ENCODE measurements around the gene VEZF1.

Gene VEZF1

GRCh38 chr17:57999010-57999495, 11.0 kb upstream of the VEZF1 start:
- DNase-seq (ENCODE audit: low spot score): no peak

- DNase-seq (ENCODE audit: low spot score): no peak
Measured at GRCh38 chr17:57997085-57997809, 9.2 kb upstream of the VEZF1 start.

GRCh38 chr17:57995076-57995956, 7.3 kb upstream of the VEZF1 start:
- DNase-seq (ENCODE audit: low spot score): peak; percentile 87

- no peak for DNase-seq (ENCODE audit: low spot score)
Measured at GRCh38 chr17:57994436-57994835, 6.4 kb upstream of the VEZF1 start.

- no peak for DNase-seq (ENCODE audit: low spot score)
Measured at GRCh38 chr17:57993471-57994365, 5.7 kb upstream of the VEZF1 start.

GRCh38 chr17:57991537-57991936, 3.5 kb upstream of the VEZF1 start:
- no peak for DNase-seq (ENCODE audit: low spot score)

- no peak for DNase-seq (ENCODE audit: low spot score)
Measured at GRCh38 chr17:57990037-57990436, 2.0 kb upstream of the VEZF1 start.

GRCh38 chr17:57988301-57989250, 522 bp upstream of the VEZF1 start:
- peak; percentile 77 for DNase-seq (ENCODE audit: low spot score)

- no peak for DNase-seq (ENCODE audit: low spot score)
Measured at GRCh38 chr17:57986841-57987580, 1.0 kb downstream of the VEZF1 start.

GRCh38 chr17:57985675-57985974, 2.4 kb downstream of the VEZF1 start:
- DNase-seq (ENCODE audit: low spot score): no peak

GRCh38 chr17:57984936-57985674, 2.9 kb downstream of the VEZF1 start:
- no peak for DNase-seq (ENCODE audit: low spot score)

- DNase-seq (ENCODE audit: low spot score): no peak
Measured at GRCh38 chr17:57984261-57984890, 3.7 kb downstream of the VEZF1 start.

GRCh38 chr17:57983446-57983845, 4.6 kb downstream of the VEZF1 start:
- no peak for DNase-seq (ENCODE audit: low spot score)

- DNase-seq (ENCODE audit: low spot score): no peak
Measured at GRCh38 chr17:57982452-57983170, 5.4 kb downstream of the VEZF1 start.

GRCh38 chr17:57980522-57980921, 7.5 kb downstream of the VEZF1 start:
- no peak for DNase-seq (ENCODE audit: low spot score)

- DNase-seq (ENCODE audit: low spot score): no peak
Measured at GRCh38 chr17:57979076-57979475, 9.0 kb downstream of the VEZF1 start.

- DNase-seq (ENCODE audit: low spot score): peak; percentile 86
Measured at GRCh38 chr17:57976594-57976993, 11.5 kb downstream of the VEZF1 start.

GRCh38 chr17:57975044-57975443, 13.0 kb downstream of the VEZF1 start:
- no peak for DNase-seq (ENCODE audit: low spot score)
